GM18520 (cell line): ENCODE results near the gene TBX19.

Source experiments
- ATAC-seq: cut with Tn5 transposase; IDR thresholded peaks from one replicate; pipeline ENCODE4 v1.9.1; 2021; ENCODE audit not compliant: unreplicated experiment

TBX19 gene

DNA sequence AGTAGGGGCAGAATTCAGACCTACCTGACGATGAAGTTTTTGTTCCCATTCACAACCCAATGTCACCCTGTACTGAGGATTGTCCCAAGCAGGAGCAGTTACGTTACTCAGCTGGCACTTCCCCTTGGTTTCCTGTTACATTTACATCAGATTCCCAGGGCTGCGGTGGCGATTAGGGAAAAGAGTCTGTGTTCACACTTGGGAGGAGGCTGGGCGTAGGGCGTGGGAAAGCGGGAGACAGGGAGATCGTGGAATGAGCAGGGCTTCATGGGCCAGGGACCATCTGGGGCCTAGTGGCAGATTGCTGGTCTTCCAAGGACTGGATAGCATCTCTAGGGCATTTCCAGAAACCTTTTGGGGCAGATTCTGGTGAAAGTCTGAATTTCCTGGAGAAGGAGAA lies 39.0 kb downstream of the TBX19 start:
- no peak for ATAC-seq

DNA sequence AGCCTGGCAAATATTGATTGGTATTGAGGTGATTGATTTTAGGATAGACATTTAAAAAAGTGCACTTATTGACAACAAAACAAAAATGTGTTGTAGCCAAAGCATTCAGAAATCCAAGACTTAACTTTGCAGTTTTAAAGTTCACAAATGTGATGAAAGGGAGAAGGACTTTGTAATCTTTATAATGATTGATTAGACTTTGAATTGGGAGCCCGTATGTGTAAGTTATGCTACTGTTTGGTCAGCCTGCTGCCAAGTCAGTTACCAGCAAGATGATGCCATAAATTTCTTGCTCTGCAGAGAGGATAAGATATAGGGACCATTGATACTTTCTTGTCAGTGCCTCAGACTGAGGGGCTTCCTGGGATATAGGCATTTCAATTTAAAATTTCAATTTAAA lies 39.5 kb downstream of the TBX19 start:
- ATAC-seq = no peak

DNA sequence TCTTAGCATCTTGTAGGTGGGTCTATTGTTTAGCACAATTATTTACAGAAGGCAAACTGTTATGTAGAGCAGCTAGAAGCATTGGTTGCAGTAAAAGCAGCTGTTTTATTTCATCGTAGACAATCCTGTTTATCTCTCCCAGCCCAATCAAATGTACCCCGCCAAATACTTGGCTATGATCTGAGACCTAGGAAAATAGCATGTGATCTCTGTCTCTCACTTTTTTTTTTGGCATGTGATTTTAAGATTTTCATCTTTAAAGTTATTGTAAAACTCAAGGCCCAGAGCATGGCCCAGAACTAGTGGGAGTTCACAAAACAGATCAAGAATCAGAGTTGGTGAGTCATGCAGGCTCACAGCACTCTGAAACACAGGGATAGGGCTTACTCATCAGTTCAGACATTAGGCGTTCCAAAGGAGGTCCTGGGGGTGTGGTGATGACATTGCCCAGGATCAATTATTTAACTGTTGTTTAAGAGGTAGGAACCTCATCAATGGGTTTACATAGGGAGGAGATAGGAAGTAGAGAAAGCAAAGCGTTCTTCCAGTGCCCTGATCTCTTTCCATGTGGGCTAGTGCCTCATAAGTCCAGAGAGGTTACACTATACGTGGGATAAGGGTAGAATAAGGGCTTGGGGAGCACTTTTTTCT lies 40.2 kb downstream of the TBX19 start:
- no peak for ATAC-seq

DNA sequence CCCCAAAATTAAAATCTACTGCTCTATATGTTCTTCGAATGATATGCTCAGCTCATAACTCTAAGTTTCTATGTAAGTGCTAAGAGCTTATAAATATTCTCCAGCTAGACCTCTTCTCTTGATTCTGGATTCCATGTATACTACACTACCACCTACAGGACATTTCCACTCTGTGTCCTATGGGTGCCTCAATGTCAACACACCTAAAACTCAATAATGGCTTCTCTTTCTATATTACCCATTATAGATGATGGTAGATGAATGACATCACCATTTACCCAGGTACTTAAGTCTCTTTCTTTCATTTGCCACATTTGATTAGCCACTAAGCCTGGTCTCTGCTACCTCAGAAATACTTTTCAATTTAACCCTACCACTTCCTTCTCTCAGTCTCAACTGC lies 41.3 kb downstream of the TBX19 start:
- no peak for ATAC-seq

DNA sequence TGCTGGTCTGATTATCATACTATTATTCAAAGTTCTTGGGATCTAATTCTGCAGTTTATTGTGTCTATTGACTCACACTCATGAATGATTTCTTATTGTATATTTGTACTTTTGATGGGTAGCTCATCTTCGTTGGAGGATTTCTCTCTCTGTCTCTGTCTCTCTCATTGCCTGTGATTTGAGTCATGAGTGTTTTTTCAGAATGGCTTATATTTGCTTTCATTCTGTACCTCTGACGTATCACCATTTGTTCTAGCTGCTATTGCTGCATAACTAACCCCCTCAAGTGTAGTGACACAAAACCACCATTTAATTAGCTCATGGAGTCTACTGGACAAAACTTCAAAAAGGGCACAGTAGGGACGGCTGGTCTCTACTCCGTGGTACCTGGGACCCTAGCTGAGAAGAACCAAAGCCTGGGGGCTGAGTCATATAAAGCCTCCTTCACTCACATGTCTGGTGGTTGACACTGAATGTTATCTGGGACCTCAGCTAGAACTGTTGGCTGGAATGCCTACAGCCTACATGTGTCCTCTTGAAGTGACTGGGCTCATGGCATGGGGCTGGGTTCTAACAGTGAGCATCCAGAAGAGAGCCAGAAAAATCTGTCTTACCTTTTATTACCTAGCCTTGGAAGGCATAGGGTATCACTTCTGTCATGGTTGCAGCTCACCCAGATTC lies 44.2 kb downstream of the TBX19 start:
- no peak for ATAC-seq

DNA sequence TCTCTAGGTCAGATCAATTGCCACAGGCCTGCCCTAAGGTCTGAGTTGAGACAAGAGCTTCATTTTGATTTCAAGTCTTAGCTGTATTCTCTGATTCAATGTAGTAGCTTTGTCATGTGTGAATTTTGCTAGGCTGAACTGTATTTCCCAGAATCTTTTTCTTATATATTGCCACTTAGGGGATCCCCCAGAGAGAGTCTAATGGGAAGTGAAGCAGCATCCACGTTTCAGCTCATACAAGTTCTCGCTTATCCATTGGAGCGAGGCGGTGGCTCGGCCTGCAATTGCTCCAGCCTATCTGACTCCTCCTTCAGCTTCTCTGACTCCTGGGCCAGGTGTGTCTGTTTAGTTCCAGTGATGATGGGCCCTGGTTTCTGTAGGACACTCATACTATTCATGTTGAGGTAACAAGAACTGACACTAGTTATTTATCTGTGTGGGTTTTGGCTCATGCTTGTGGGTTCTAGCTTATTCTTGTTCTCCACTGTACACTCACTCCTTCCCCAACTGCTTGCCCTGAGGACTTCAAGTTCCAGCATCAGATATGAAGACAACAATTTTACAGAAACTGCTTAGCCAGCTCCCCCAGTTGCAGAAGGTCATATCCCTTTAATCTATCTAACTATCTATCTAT lies 48.2 kb downstream of the TBX19 start:
- ATAC-seq = no peak

DNA sequence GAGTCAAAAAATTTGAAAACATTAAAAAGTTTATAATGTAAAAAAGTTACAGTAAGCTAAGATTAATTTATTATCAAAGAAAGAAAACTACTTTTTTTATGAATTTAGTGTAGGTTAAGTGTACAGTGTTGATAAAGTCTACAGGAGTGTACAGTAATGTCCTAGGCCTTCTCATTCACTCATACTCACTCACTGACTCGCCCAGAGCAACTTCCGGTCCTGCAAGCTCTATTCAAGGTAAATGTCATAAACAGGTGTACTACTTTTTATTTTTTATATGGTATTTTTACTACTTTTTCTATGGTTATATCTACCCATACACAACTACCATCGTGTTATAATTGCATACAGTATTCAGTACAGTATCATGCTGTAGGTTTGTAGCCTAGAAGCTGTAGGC lies 49.6 kb downstream of the TBX19 start:
- ATAC-seq = no peak

DNA sequence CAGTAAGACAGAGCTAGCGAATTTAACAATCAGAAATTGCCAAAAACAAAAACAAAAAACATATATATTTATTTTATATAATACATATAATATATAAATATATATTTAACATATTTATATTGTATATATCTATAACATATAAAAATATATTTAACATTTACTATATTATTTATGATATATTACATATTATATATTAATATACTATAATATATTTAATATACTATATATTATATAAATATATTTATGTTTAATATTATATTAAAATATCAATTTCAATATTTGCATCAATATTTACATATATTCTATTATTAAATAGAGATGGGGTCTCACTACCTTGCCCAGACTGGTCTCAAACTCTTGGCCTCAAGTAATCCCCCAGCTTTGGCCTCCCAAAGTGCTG lies 50.9 kb downstream of the TBX19 start:
- no peak for ATAC-seq

DNA sequence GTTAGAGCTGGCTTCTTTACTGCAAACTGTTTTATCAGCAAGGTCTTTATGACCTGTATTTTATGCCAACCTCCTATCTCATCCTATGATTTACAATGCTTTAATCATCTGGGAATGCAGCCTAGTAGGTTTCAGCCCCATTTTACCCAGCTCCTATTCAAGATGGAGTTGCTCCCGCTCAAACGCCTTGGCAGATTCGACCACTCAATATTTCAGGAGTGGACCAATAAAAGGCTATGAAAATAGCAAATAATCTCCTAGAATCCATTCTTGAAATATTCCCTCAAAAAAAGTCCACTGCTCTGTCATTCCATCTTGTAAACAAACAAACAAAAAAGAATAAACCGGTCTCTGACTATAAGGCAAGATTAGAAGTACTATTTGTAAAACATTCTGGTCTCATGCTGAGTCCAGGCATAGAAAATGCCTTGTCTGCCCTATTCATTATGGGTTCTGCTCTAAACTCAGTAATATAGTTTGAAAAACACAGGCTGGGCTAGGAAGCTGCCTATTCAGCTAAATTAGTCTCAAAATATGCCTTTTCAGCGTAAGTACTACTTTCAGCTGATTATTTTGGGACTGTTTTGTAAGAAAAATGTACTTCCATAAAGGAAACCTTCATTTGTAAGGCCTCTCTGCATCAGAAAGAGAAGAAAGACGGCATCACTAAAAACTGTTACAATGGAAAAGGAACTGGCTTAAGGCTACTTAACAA lies 53.0 kb downstream of the TBX19 start:
- no peak for ATAC-seq

DNA sequence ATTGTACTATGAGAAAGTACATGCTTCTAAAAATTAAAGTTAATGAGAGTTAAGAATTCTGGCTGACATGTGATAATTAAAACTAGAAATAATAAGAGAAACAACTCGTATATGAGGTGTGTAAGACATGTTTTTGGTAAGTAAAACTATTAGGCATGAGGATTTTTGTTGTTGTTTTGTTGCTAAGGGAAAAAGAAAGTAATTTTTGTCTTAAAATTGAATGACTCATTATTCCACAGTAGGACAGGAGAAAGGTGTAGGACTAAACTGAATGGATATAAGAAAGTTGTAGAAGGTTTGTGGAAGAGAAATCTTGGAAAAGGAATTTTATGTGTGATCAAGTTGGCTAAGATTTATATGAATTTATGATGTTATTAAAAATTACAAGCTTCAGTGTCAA lies 54.8 kb downstream of the TBX19 start:
- no peak for ATAC-seq

DNA sequence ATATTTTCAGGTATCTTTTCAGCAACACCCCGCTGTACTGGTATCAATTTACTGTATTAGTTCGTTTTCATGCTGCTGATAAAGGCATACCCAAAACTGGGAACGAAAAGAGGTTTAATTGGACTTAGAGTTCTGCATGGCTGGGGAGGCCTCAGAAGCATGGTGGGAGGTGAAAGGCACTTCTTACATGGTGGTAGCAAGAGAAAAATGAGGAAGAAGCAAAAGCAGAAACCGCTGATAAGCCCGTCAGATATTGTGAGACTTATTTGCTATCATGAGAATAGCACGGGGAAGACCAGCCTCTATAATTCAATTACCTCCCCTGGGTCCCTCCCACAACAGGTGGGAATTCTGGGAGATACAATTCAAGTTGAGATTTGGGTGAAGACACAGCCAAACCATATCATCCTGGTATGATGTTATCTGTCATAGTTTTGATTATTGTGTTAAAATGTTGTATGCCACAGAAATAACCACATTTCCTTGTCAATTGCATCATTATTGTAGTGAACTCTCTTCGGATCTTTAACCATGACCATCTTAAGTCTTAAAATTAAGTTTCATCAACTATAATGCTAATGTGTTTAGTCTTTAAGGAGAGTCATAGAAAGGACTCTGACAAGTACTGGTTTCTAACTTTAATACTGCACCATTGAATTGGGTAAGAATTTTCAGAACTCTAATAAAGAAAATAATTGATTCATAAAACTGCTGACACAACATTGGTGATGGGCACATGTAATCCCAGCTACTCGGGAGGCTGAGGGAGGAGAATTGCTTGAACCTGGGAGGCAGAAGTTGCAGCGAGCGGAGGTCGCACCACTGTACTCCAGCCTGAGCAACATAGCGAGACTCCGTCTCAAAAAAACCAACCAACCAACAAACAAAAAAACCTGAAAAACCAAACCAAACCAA lies 58.2 kb downstream of the TBX19 start:
- ATAC-seq = no peak

DNA sequence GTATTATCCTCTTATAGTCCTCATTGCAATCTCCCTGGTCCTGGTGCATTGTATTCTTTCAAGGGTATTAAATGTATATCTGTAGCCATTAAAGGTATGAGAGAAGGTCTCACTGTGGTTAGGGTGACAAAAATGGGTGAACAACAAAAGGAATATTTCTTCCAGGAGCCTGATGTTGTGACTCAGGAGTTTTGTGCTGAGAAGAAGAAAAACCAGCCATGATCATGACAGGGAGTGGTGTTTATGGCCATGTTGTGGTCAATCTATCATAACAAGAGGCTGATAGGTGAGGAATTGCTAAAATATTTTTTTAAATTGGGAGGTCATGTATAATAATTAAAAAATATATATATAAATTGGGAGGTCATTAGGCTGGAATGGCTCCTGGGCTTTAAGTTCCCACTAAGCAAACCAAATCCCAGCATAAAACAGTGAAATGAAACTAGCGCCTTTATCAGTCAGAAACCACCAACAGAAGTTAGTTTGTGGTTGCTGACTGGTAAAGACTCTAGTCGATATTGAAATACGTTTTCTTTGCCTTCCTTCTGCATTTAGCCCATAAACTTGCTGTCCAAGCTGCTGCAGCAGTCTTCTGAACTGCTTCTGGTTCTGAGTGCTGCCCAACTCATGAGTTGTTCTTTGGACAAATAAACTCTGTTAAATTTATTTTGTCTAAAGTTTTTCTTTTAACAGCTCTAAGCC lies 60.3 kb downstream of the TBX19 start:
- ATAC-seq = no peak

DNA sequence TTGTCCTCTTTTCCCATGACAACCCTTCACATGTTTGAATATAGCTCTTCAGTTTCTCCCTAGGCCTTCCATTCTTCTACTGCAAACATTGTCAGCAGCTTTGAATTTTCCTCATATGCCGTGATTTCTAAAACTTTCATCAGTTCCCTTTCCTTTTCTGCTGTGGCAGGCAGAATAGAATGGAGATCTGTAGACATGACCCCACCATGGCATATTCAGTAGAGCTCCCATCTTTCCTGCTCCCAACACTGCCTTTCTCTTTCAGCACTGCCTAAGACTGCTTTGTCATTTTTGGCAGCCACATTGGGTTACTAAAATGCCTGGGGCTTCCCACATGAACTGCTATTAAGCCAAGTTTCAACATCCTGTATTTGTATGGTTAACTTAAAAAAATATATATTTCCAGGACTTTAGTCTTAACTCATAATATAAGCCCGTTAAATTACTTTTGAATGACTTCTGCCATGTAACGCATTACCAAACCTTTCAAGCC lies 60.9 kb downstream of the TBX19 start:
- ATAC-seq = no peak

DNA sequence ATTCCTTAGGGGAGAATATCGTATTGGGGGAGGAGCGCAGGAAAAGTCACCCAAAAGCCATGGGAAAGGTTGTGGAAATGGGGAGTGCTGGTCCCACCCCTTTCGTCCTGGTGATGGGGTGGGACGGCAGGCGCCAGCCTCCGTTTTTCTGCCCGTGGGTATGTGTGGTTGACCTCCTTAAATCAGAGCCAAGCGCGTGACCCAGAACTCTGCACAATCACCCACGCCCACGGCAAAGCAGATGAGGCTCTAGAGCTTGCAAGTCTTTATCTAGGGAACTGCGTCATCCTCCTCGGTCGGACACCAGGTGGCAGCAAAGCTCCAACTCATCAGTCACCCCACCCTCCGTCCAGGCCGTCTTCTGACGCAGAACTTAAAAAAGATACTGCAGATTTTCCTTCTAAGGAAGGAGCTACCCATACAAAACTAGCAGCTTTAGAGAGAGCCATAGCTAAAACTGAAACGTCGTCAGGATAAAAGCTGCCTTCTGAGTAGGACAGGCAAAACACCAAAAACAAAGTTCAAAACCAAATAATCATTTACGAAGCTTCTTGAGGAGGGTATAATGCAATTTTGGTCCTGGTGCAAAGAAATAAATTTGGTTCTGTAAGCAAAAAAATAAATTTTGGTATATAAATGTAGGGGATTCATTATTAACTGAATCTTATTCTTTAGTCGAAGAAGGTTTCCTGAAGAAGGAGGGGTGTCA lies 62.0 kb downstream of the TBX19 start:
- ATAC-seq = peak; percentile 76

DNA sequence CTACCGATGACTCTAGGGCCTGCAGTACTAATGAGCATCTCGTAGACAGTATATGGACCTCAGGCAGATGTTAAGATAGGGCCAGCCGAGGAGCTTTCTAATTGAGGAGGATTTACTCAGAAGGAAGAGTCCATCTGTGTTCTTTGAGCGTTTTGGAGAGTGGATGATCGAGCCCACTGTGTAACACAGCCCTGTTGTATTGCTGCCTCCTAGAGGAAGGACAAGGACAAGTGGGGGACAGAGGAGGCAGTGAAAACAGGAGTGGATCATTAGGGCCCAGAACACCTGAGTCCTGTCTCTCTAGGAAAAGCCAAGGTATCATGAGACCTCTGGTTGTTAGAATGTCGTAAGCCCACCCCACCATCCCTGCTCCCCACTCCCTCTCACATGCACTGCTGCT lies 62.9 kb downstream of the TBX19 start:
- ATAC-seq = no peak

DNA sequence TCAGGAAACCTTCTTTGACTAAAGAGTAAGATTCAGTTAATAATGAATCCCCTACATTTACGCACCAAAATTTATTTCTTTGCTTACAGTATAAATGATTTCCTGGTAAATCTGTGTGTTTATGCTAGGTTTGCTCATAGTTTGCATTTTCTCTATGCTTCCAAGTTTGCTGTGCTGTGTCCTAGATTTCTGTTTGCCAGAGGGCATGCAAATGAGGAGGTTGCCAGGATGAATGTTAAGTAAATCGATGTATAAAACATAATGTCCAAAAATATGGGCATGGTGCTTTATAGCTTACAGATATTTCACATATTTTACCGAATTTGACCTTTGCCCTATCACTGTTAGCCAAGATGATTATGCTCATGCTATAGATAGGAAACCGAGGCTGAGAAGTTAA lies 63.8 kb downstream of the TBX19 start:
- ATAC-seq = no peak

DNA sequence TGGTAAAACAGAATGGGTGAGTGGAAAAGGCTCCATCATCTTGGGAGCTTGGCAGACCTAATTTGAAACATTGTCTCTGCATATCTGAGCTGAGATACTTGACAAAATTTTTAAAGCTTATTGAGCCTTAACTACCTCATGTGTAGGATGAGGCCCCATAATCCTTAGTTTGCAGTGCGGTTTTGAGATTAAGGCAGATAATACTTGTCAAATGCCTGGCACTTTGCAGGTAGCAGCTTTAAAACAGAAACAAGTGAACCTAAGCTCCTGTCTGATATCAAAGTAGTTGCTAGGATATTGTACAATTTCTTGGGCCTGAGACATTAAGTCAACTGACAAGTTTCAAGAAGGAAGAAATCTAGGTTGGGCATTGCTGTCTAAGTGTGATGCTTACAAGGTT lies 65.3 kb downstream of the TBX19 start:
- ATAC-seq = no peak

DNA sequence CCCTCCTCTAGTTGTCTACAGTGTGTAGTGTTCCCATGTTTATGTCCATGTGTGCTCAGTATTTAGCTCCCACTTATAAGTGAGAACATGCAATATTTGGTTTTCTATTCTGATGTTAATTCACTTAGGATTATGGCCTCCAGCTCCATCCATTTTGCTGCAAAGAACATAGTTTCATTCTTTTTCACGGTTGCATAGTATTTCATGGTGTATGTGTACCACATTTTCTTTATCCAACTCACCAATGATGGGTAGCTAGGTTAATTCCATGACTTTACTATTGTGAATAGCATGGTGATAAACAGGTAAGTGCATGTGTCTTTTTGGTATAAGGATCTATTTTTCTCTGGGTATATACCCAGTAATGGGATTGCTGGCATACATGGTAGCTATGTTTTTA lies 67.0 kb downstream of the TBX19 start:
- ATAC-seq = no peak

DNA sequence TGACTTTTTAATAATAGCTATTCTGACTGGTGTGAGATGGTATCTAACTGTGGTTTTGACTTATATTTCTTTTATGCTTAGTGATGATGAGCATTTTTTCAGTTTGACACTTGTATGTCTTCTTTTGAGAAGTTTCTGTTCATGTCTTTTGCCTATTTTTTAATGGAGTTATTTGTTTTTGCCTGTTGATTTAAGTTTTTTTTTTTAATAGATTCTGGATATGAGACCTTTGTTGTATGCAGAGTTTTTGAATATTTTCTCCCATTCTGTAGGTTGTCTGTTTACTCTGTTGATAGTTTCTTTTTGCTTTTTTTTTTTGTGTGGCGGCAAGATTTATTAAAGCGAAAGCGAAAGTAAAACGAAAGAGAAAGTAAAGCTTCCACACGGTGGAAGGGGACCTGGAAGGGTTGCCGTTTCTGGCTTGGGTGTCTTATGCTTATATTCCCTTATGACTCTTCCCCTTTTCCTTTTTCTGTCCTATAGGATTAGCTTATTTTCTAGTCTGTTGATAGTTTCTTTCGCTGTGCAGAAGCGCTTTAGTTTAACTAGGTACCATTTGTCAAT lies 67.6 kb downstream of the TBX19 start:
- no peak for ATAC-seq
